Stimulated activated CD4-positive, alpha-beta T cell treated with anti-CD3 and anti-CD28 coated beads, Interleukin-1b, Interleukin-23, amount 100 ng/mL, for 4 hours (primary cell): Measurements from ENCODE around the gene NCAM1.
"Not testable (repeated sequence)": the region's sequence is repeated elsewhere in the genome, so short reads cannot be mapped to it uniquely, and the experiment has no call there.

Source experiments
- DNase-seq, 2 donors: peaks; one replicate each; pipeline ENCODE4 v3.0.0-alpha.2; 2020; ENCODE audit warnings: low read depth in 2 of 2

NCAM1 gene

DNA sequence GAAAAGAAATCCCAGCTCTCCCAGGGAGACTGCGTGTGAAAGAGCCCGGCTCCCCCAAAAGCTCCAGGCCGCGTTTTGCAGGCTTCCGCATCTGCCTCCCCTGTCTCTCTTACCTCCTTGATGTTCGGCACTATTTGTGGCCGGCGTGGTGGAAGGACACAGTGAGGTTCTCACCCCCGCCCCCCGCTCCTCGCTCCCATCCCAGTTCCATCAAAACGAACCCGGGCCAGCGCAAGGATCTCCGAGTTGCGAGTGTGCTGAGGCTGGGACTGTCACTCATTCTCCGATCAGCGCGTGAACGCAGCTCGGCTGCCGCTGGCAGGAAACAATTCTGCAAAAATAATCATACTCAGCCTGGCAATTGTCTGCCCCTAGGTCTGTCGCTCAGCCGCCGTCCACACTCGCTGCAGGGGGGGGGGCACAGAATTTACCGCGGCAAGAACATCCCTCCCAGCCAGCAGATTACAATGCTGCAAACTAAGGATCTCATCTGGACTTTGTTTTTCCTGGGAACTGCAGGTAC lies at the start of gene NCAM1:
Gene NCAM1 (plus strand): TSS at position 275 of the 523 bp plus-strand sequence.
- DNase-seq, result no peak

DNA sequence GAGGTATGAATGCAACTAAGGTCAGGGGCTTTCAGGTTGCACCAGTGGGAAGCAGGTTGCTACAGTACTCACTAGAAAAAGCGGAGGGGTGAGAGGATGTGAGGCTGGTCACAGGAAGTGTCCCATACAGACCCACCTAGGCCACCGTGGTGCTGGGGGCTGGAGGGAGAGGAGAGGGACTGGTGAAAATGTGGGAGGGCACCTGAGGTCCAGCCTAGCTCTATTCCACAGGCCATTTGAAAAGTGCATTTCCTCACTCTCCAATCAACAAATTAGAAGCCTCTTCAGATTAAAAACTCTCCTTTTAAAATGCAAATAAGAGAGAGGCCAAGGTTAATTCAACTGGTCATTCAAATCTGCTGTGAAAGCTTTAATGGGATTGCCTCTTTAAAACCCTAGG lies 38.6 kb upstream of the NCAM1 start:
- no peak for DNase-seq

- not testable (repeated sequence) for DNase-seq
Observed at GRCh38 chr11:112924836-112925235, 36.4 kb upstream of the NCAM1 start.

GRCh38 chr11:112925516-112926310 lies 35.5 kb upstream of the NCAM1 start:
- no peak for DNase-seq

GRCh38 chr11:112928136-112928535 lies 33.1 kb upstream of the NCAM1 start:
- DNase-seq, result no peak

- no peak for DNase-seq
Observed at GRCh38 chr11:112929432-112929831, 31.8 kb upstream of the NCAM1 start.

DNA sequence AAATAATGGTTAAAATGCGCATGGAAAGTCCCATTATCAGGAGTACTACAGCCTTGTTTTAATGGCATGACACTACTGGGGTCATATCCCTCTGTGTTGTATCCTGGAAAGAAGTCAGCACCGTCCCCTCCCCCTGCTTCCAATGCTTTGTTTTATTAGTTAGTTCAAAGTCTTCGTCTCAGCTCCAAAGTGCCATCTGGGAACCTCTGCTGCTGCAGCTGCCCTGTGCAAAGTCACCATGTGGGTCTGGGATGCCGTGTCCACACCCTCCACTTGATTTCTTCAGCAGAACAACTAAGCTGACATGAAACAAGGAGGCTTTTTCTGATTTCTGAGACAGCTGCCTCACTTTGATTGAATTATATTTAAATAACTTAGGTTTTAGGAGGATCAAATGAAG lies 29.5 kb upstream of the NCAM1 start:
- DNase-seq, result no peak

- no peak for DNase-seq
Observed at GRCh38 chr11:112932593-112932992, 28.6 kb upstream of the NCAM1 start.

GRCh38 chr11:112933970-112934369 lies 27.2 kb upstream of the NCAM1 start:
- no peak for DNase-seq

- no peak for DNase-seq
Observed at GRCh38 chr11:112941104-112941503, 20.1 kb upstream of the NCAM1 start.

DNA sequence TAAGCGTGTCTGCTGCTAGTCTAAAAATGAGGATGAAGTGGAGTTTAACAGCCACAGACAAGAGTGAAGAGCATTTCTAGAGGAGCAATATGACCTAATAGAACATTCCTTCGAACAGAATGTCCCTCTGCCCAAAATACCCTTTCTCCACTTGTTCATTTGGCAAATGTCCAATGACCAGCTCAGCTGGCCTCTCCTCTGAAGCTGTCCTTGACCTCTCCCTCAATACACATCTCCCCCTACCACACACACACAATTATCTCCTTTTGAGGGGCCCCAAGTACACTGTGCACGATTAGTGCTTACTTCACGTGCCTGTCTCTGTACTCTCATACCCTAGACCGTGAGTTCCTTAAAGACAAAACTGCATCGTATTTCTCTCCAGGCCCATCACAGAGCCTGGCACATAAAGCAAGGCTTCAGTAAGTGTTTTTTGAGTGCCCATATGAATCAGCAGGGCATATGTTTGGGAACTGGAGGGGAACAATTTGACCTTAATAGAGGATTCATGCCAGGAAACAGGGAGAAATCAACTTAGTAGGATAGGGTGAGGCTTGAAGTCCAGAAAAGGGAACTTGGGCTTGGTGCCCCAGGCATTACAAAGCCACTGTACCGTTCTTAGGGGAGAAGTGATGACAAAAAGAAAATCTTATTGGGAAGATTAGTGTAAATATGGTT lies 18.1 kb upstream of the NCAM1 start:
- no peak for DNase-seq

DNA sequence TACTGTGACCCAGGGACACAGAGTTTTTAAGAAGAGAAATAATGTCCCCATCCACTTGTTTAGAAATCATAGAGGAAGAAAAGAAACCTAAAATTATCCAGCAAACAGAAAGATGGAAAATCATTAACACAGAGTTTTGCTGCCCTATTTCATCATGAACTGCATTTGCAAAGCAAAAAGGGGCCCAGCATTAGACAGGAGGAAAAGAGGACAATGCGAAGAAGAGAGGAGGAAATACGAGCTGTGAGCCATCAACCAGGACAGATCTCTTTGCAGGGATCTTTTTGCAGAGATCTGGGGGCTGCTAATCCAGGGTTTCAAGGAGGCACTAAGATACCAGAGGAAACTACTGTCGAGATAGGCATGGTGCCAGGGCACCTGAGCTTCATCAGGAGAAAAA lies 14.4 kb upstream of the NCAM1 start:
- no peak for DNase-seq

GRCh38 chr11:112949781-112950575 lies 11.2 kb upstream of the NCAM1 start:
- no peak for DNase-seq

- no peak for DNase-seq
Observed at GRCh38 chr11:112958670-112959069, 2.5 kb upstream of the NCAM1 start.

GRCh38 chr11:112961751-112962578 lies 745 bp downstream of the NCAM1 start:
- DNase-seq, result no peak

GRCh38 chr11:112962579-112963367 lies 1.6 kb downstream of the NCAM1 start:
- no peak for DNase-seq

- no peak for DNase-seq
Observed at GRCh38 chr11:112963368-112963955, 2.2 kb downstream of the NCAM1 start.

DNA sequence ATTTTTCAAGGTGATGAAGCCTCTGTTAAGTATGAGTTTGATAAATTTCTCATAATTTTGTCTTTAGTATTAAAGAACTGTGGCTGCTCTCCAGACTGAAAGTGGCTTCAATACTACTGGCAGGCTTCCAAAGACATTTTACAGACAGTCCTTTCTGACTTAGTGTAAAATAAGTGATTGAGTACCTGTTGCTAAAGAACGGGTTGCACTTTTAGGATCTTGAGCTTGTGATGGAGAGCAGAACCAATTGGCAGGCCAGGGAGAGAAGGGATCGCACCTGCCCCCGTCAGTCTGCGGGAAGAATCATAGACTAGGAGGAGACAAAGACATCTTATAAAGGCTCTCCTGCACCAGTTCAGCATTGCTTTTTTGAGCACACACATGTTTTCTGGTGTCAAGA lies 4.4 kb downstream of the NCAM1 start:
- DNase-seq, result no peak

DNA sequence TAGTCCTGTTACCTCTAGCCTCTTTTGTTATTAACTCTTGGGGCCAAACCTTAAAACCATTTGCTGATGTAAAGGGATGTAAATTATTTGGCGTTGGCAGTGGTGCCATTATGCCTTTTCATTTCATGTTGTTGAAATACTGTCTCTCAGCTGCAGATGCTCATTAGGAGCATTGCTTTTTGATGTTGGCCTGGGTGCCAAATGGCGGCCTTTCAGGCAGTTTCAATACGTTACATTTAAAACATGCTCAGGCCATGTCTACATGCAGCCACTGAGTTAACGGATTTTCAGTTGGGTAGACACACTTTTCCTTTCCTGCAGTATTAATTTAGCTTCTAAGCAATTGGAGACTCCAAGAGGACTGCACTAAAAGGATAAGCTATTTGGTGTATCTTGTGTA lies 5.3 kb downstream of the NCAM1 start:
- DNase-seq, result no peak

DNA sequence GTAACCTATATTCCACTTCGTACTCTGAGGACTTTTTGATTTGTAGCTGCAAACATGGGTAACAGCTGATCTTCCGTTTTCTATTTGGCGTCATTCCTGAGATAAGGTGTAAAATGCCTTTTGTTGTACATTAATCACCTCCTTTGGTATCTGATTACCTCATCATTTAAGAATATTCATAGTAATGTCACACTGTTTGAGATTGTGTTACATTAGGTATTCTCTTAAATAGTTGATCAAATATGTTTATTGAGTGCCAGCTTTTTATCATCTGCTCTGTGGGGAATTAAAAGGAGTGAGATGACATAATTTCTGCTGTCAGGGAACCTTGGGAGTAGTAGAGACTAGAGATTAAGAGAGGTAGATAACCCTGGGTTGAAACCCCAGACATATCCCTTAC lies 5.9 kb downstream of the NCAM1 start:
- DNase-seq, result no peak
